A549 (cell line): ENCODE measurements around the gene ABHD11. TPM values are rescaled to one million over a fixed set of nuclear protein-coding genes. Genes with fewer than 3 reads are reported as not detected.
"Not testable (repeated sequence)": the region's sequence is repeated elsewhere in the genome, so short reads cannot be mapped to it uniquely, and the experiment has no call there.

Experiments used
- ATAC-seq, 2 experiments: fragments of 200-7000 bp in 1 of 2; fragments of >200 bp in 1 of 2; cut with Nextera tagmentation in 1 of 2; cut with Tn5 transposase in 1 of 2; 3 replicates each; pipeline versions ENCODE4 v1.8.0 to v1.9.1; 2018 to 2020; ENCODE audit warnings: mild to moderate bottlenecking in 1 of 2, moderate library complexity in 1 of 2
- CTCF ChIA-PET: fragments of 300-600 bp; sonication (Branson Sonifier 250); formaldehyde crosslinking; extraction: SDS; loops from one replicate; lab custom pipeline; 2021; ENCODE audit warnings: antibody characterized with exemption, inconsistent platforms; lab: Yijun Ruan, JAX
- POLR2A ChIA-PET: fragments of 350-600 bp; formaldehyde crosslinking; extraction: SDS; loops from one replicate; lab custom pipeline; 2021; ENCODE audit warnings: antibody characterized with exemption, inconsistent platforms; lab: Yijun Ruan, JAX
- DNase-seq, 2 experiments: peaks; one replicate each; pipeline versions ENCODE4 v3.0.0 to v3.0.0-alpha.2; 2011 to 2016; ENCODE audit warnings: low read depth in 1 of 2, low spot score in 1 of 2
- FAIRE-seq: peaks from 2 replicates; lab custom pipeline; 2011; peaks lifted over from hg19 to GRCh38; lab: Jason Lieb, UNC
- H3K27ac ChIP-seq, 2 experiments: fragments of >200 bp; sonication (Bioruptor Twin); formaldehyde crosslinking; 3 replicates each; pipeline ENCODE4 v1.5.1; 2016 to 2017
- H3K4me1 ChIP-seq: fragments of >200 bp; sonication (Bioruptor Twin); formaldehyde crosslinking; 3 replicates; pipeline ENCODE4 v1.6.1; 2016
- H3K4me2 ChIP-seq: fragments of >200 bp; sonication (Bioruptor Twin); formaldehyde crosslinking; 3 replicates; pipeline ENCODE4 v1.6.1; 2016
- H3K4me3 ChIP-seq: fragments of >200 bp; sonication (Bioruptor Twin); formaldehyde crosslinking; 3 replicates; pipeline ENCODE4 v1.5.1; 2016
- H3K9me3 ChIP-seq: fragments of >200 bp; sonication (Bioruptor Twin); formaldehyde crosslinking; 3 replicates; pipeline ENCODE4 v1.6.1; 2016
- BHLHE40 ChIP-seq: IDR thresholded peaks from 2 replicates; pipeline ENCODE4 v1.6.1; 2012; ENCODE audit warnings: low read depth, low read length, inconsistent platforms
- CBX8 ChIP-seq: fragments of 200-600 bp; sonication (generic); IDR thresholded peaks from 2 replicates; pipeline ENCODE4 v1.6.1; 2016
- EP300 ChIP-seq, 2 experiments: fragments of >200 bp; sonication (Bioruptor Twin); formaldehyde crosslinking; IDR thresholded peaks; 2 replicates in 1 of 2; 3 replicates in 1 of 2; pipeline ENCODE4 v1.6.1; 2016 to 2017
- GATA3 ChIP-seq: IDR thresholded peaks from 2 replicates; pipeline ENCODE4 v1.6.1; 2012; ENCODE audit warnings: borderline replicate concordance
- KDM1A ChIP-seq: fragments of 200-600 bp; sonication (generic); IDR thresholded peaks from 2 replicates; pipeline ENCODE4 v1.6.1; 2016; ENCODE audit warnings: low read depth, mild to moderate bottlenecking
- MAZ ChIP-seq: fragments of 150-350 bp; IDR thresholded peaks from 2 replicates; pipeline ENCODE4 v1.6.1; 2014; ENCODE audit warnings: antibody characterized with exemption, low read depth, low read length, borderline replicate concordance
- POLR2AphosphoS2 ChIP-seq: conservative IDR thresholded peaks from 2 replicates; pipeline ENCODE4 v1.6.1; 2012; ENCODE audit warnings: low read length, improper control_type of control experiment, inconsistent platforms
- SMC3 ChIP-seq: fragments of >200 bp; sonication (Bioruptor Twin); formaldehyde crosslinking; IDR thresholded peaks from 3 replicates; pipeline ENCODE4 v1.6.1; 2018; ENCODE audit warnings: inconsistent platforms
- TFCP2L1 ChIP-seq: fragments of 250-450 bp; sonication (Bioruptor Pico); IDR thresholded peaks from 2 replicates; pipeline ENCODE4 v1.5.0; 2021; ENCODE audit warnings: mild to moderate bottlenecking
- ZFP36 ChIP-seq: fragments of 450-650 bp; IDR thresholded peaks from 2 replicates; pipeline ENCODE4 v1.6.1; 2014; ENCODE audit warnings: borderline replicate concordance; ENCODE audit not compliant: partially characterized antibody
- WGBS: methylation state at CpG from one replicate; pipeline ENCODE4 v1.1.6; 2017; ENCODE audit errors: missing lambda C conversion rate; 5-methylcytosine and 5-hydroxymethylcytosine counted together
- polyA plus RNA-seq, 4 experiments: library from polyadenylated mRNA; depleted of rRNA in 3 of 4; stranded (reverse); fragments of >200 nt; fragmentation: RNase III in 1 of 4; extraction: RNeasy Plus Mini Kit Qiagen cat#74134 plus additional on column Dnase treatment in 1 of 4; gene quantifications; 2 replicates in 3 of 4; 3 replicates in 1 of 4; pipeline ENCODE4 v1.2.3, GENCODE V29; 2011 to 2017
- TF ChIP-seq, protein P1 (sequence below): fragments of 200-600 bp; sonication (generic); IDR thresholded peaks from 2 replicates; pipeline ENCODE4 v1.6.1; 2016; ENCODE audit warnings: antibody characterized with exemption, mild to moderate bottlenecking, moderate library complexity
- TF ChIP-seq, protein P2 (sequence below): fragments of >200 bp; sonication (Bioruptor Twin); formaldehyde crosslinking; IDR thresholded peaks from 2 replicates; pipeline ENCODE4 v1.6.1; 2016

ABHD11 gene
- polyA plus RNA-seq, 2 of the 4 experiments (the other 2 are of a cell fraction): 8.1 to 15.1 TPM

DNA sequence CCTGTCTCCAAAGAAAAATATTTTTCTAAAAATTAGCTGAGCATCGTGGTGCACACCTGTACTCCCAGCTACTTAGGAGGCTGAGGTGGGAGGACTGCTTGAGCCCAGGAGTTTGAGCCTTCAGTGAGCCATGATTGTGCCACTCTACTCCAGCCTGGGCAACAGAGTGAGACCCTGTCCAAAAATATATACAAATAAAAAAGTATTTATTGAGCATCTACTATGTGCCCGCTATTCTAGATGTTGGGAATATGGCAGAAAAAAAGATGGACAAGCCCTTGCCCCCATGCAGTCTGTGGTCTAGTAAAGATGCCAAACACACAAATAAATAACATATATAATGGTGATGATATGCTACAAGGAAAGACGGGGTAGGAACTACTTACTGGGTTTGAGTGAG lies 14.8 kb downstream of the ABHD11 start (continued):
- TF ChIP-seq, protein P1, sequence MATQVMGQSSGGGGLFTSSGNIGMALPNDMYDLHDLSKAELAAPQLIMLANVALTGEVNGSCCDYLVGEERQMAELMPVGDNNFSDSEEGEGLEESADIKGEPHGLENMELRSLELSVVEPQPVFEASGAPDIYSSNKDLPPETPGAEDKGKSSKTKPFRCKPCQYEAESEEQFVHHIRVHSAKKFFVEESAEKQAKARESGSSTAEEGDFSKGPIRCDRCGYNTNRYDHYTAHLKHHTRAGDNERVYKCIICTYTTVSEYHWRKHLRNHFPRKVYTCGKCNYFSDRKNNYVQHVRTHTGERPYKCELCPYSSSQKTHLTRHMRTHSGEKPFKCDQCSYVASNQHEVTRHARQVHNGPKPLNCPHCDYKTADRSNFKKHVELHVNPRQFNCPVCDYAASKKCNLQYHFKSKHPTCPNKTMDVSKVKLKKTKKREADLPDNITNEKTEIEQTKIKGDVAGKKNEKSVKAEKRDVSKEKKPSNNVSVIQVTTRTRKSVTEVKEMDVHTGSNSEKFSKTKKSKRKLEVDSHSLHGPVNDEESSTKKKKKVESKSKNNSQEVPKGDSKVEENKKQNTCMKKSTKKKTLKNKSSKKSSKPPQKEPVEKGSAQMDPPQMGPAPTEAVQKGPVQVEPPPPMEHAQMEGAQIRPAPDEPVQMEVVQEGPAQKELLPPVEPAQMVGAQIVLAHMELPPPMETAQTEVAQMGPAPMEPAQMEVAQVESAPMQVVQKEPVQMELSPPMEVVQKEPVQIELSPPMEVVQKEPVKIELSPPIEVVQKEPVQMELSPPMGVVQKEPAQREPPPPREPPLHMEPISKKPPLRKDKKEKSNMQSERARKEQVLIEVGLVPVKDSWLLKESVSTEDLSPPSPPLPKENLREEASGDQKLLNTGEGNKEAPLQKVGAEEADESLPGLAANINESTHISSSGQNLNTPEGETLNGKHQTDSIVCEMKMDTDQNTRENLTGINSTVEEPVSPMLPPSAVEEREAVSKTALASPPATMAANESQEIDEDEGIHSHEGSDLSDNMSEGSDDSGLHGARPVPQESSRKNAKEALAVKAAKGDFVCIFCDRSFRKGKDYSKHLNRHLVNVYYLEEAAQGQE: no peak
- TF ChIP-seq, protein P2, sequence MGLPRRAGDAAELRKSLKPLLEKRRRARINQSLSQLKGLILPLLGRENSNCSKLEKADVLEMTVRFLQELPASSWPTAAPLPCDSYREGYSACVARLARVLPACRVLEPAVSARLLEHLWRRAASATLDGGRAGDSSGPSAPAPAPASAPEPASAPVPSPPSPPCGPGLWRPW: no peak
- TF ChIP-seq KDM1A (no peak), POLR2AphosphoS2 (no peak), BHLHE40 (no peak), MAZ (no peak), EP300 (IDR thresholded peaks at IDR 0.05) (no peak)

DNA sequence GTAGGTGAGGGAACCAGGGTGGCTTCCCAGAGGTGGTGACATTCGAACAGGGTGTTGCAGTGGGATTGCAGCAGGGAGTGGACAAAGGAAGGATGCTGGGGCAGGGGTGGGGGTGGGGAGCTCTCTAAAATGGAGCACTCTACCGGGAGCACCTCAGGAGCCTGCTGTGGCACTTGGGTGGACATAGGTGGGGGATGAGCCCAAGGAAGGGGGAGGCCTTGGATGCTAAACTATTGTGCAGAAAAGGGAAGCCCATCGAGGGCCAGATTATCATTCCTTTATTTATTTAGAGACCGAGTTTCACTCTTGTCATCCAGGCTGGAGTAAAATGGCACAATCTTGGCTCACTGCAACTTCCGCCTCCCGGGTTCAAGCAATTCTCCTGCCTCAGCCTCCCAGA lies 15.8 kb downstream of the ABHD11 start:
- DNase-seq (no peak), ATAC-seq (no peak), FAIRE-seq (no peak)
- ChIA-PET POLR2A (interaction anchor here (1.0 to 1.8 kb wide), 2 partner anchors 16 to 18 kb away, joined by 3 to 6 read pairs; partner anchors contain the start of gene ABHD11), CTCF (interaction anchor here (1.5 to 8.6 kb wide), 6 partner anchors 11 to 114 kb away, joined by 6 to 290 read pairs (median 74); partner anchors contain the start of gene VPS37D)
- no peaks in the 10 kb centered on the region for H3K9me3 ChIP-seq
- H3K4me2 ChIP-seq: peak overlapping the region; percentile 50; the same call in 2 of the 3 replicates
- H3K27ac ChIP-seq: peak overlapping the region; percentile 99 to 100
- H3K4me1 ChIP-seq: peaks cover 35% of the 10 kb centered on the region
- 74% methylated on average over 6 of the region's 6 CpGs for WGBS
- TF ChIP-seq TFCP2L1 (CRISPR knock-in tag) (no peak), ZFP36 (peak; percentile 8), CBX8 (no peak)
- no peak overlapping the region for H3K4me3 ChIP-seq

DNA sequence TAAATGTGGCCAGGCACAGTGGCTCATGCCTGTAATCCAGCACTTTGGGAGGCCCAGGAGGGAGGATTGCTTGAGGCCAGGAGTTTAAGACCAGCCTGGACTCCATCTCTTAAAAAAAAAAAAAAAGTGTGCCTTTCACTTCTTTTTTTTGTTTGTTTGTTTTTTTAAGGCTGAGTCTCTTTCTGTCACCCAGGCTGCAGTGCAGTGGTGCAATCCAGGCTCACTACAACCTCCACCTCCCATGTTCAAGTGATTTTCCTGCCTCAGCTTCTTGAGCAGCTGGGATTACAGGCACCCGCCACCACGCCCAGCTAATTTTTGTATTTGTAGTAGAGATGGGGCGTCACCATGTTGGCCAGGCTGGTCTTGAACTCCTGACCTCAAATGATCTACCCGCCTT lies 16.4 kb downstream of the ABHD11 start:
- ATAC-seq, FAIRE-seq, DNase-seq, H3K9me3 ChIP-seq, H3K4me3 ChIP-seq: not testable (repeated sequence)
- POLR2A ChIA-PET: interaction anchor here (1.8 kb wide), 1 partner anchor 17 kb away, joined by 6 read pairs; no protein-coding TSS in a partner anchor
- peak overlapping the region; percentile 50 for H3K4me2 ChIP-seq
- H3K27ac ChIP-seq: peak overlapping the region; percentile 99 to 100
- H3K4me1 ChIP-seq: peaks cover 41% of the 10 kb centered on the region
- WGBS: 70% methylated on average over 4 of the region's 4 CpGs
- CTCF ChIA-PET: interaction anchor here (0.6 to 8.6 kb wide), 7 partner anchors 12 to 114 kb away, joined by 4 to 290 read pairs (median 62); partner anchors contain the start of gene VPS37D

DNA sequence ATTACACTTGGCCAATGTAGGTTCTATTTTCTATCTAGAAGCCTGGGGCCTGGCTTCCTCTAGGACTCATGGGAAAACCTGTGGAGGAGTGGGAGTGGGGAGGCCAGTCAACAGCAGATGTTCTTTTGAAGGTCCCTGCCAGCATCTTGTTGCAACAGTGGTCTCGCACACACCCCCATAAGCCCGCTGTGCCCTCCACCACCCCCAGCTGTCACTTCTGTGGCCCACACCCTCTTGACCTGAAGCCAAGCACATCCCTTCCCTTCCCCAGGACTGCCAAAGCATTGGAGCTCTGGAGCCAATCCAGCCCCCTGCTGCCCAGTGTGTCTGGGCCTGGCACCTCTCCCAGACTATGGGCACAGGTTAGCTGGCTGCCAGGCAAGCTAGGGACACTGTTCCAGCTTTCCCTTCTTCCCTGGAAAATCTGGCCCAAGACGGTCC lies 17.2 kb downstream of the ABHD11 start:
- 17% methylated on average over 1 of the region's 3 CpGs for WGBS
- peak in 1 of 2 experiments; percentile 10; a peak in 1 of 6 replicates for ATAC-seq
- TF ChIP-seq, protein P2: no peak
- TF ChIP-seq GATA3 (0 out of 2 replicates have a peak, but pooled peaks have one; percentile 22), SMC3 (0 out of 3 replicates have a peak, but pooled peaks have one; percentile 20)
- peak overlapping the region; percentile 50 for H3K4me2 ChIP-seq
- POLR2A ChIA-PET: interaction anchor here (1.8 kb wide), 1 partner anchor 16 kb away, joined by 6 read pairs; no protein-coding TSS in a partner anchor
- peak overlapping the region; percentile 99 to 100 for H3K27ac ChIP-seq
- peak in 1 of 2 experiments; percentile 59 for DNase-seq
- H3K9me3 ChIP-seq: no peaks in the 10 kb centered on the region
- CTCF ChIA-PET: interaction anchor here (1.5 to 8.6 kb wide), 6 partner anchors 12 to 113 kb away, joined by 6 to 290 read pairs (median 74); partner anchors contain the start of gene VPS37D
- no peak overlapping the region for H3K4me3 ChIP-seq
- H3K4me1 ChIP-seq: peaks cover 49% of the 10 kb centered on the region
- no peak for FAIRE-seq

DNA sequence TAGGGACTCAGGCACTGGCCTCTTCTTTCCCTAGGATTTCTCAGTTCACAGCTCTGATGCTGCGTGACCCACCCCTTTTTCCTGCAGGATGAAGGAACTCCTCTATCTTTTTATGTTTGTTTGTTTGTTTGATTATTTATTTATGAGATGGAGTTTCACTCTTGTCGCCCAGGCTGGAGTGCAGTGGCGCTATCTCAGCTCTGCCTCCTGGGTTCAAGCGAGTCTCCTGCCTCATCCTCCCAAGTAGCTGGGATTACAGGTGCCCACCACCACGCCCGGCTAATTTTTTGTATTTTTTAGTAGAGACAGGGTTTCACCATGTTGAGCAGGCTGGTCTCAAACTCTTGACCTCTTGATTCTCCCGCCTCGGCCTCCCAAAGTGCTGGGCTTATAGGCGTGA lies 18.2 kb downstream of the ABHD11 start:
- WGBS: 95% methylated on average over 9 of the region's 9 CpGs
- not testable (repeated sequence) for DNase-seq, ATAC-seq, FAIRE-seq, H3K4me3 ChIP-seq, H3K9me3 ChIP-seq
- CTCF ChIA-PET: interaction anchor here (0.6 to 8.6 kb wide), 10 partner anchors 9 to 347 kb away, joined by 3 to 290 read pairs (median 4); partner anchors contain the start of gene VPS37D
- Histone ChIP-seq H3K27ac (peak overlapping the region; percentile 99 to 100), H3K4me2 (peak overlapping the region; percentile 100), H3K4me1 (peaks cover 53% of the 10 kb centered on the region)
- POLR2A ChIA-PET: interaction anchor here (1.3 to 1.8 kb wide), 2 partner anchors 15 to 108 kb away, joined by 3 to 27 read pairs; no protein-coding TSS in a partner anchor
